Neural progenitor cell (in vitro differentiated cells): Measurements from ENCODE around the gene HSD17B14. TPM values are rescaled to one million over a fixed set of nuclear protein-coding genes. Genes with fewer than 3 reads are reported as not detected.

Experiments used
- small RNA-seq: library from RNA; depleted of rRNA; stranded (forward); fragments of <200 nt; gene quantifications from one replicate; pipeline ENCODE3, GENCODE V24; 2015
- total RNA-seq: library from RNA; depleted of rRNA; stranded (reverse); fragments of >200 nt; gene quantifications from 2 replicates; pipeline ENCODE4 v1.2.3, GENCODE V29; 2015; ENCODE audit warnings: low replicate concordance

The HSD17B14 gene
- total RNA-seq, 1 donor from 2014 or later = 11.2 TPM

Small RNA genes within 50 kb of the gene (small RNA-seq; reads per million reads assigned to genes)
- not detected for gene RNU6-317P

Other genes with a start within 250 kb of the HSD17B14 start
- not detected in 2 replicates for gene SPACA4, start 229.7 kb downstream of the HSD17B14 start, total RNA-seq
- gene FAM83E, start 221.4 kb downstream of the HSD17B14 start, total RNA-seq = 0.06 and 2.6 TPM in 2 replicates
- 1,962 and 2,391 TPM in 2 replicates for gene RPL18, start 217.3 kb downstream of the HSD17B14 start, total RNA-seq
- gene SPHK2, start 217.0 kb downstream of the HSD17B14 start, total RNA-seq = 7.2 and 46.1 TPM in 2 replicates
- gene DBP, start 199.1 kb downstream of the HSD17B14 start, total RNA-seq = 7.4 and 10.3 TPM in 2 replicates
- gene CA11, start 190.3 kb downstream of the HSD17B14 start, total RNA-seq = 12.6 and 49.8 TPM in 2 replicates
- 0.87 TPM in 1 of 2 replicates, not detected in the other for gene NTN5, start 163.5 kb downstream of the HSD17B14 start, total RNA-seq
- 0.09 and 1.7 TPM in 2 replicates for gene FUT2, start 140.5 kb downstream of the HSD17B14 start, total RNA-seq
- gene MAMSTR, start 116.8 kb downstream of the HSD17B14 start, total RNA-seq = 1.2 and 1.4 TPM in 2 replicates
- gene RASIP1, start 95.9 kb downstream of the HSD17B14 start, total RNA-seq = 0.86 and 3.2 TPM in 2 replicates
- gene IZUMO1, start 89.6 kb downstream of the HSD17B14 start, total RNA-seq = 0.19 and 0.40 TPM in 2 replicates
- gene FUT1, start 83.8 kb downstream of the HSD17B14 start, total RNA-seq = 2.9 and 5.1 TPM in 2 replicates
- gene FGF21, start 81.0 kb downstream of the HSD17B14 start, total RNA-seq = not detected in 2 replicates
- 33.5 and 63.2 TPM in 2 replicates for gene BCAT2, start 25.5 kb downstream of the HSD17B14 start, total RNA-seq
- gene PLEKHA4, start 32.1 kb upstream of the HSD17B14 start, total RNA-seq = 6.2 and 6.3 TPM in 2 replicates
- gene PPP1R15A, start 35.9 kb upstream of the HSD17B14 start, total RNA-seq = 10.6 and 19.1 TPM in 2 replicates
- gene TULP2, start 62.3 kb upstream of the HSD17B14 start, total RNA-seq = 0.26 and 0.40 TPM in 2 replicates
- gene NUCB1, start 63.8 kb upstream of the HSD17B14 start, total RNA-seq = 73.5 and 158 TPM in 2 replicates
- gene DHDH, start 97.2 kb upstream of the HSD17B14 start, total RNA-seq = 1.6 TPM in 1 of 2 replicates, not detected in the other
- gene BAX, start 118.4 kb upstream of the HSD17B14 start, total RNA-seq = 35.8 and 79.2 TPM in 2 replicates
- 989 and 1,798 TPM in 2 replicates for gene FTL, start 128.8 kb upstream of the HSD17B14 start, total RNA-seq
- 17.7 and 38.7 TPM in 2 replicates for gene GYS1, start 156.8 kb upstream of the HSD17B14 start, total RNA-seq
- 67.0 and 157 TPM in 2 replicates for gene RUVBL2, start 157.4 kb upstream of the HSD17B14 start, total RNA-seq
- gene LHB, start 180.6 kb upstream of the HSD17B14 start, total RNA-seq = not detected in 2 replicates
- not detected in 2 replicates for gene CGB3, start 187.8 kb upstream of the HSD17B14 start, total RNA-seq
- gene CGB2, start 195.4 kb upstream of the HSD17B14 start, total RNA-seq = 1.0 TPM in 1 of 2 replicates, not detected in the other
- not detected in 2 replicates for gene CGB1, start 200.4 kb upstream of the HSD17B14 start, total RNA-seq
- not detected in 2 replicates for gene CGB5, start 207.4 kb upstream of the HSD17B14 start, total RNA-seq
- gene CGB8, start 212.6 kb upstream of the HSD17B14 start, total RNA-seq = not detected in 2 replicates
- 0.31 TPM in 1 of 2 replicates, not detected in the other for gene CGB7, start 221.3 kb upstream of the HSD17B14 start, total RNA-seq
- gene NTF4, start 228.3 kb upstream of the HSD17B14 start, total RNA-seq = 0.46 and 3.8 TPM in 2 replicates
- gene KCNA7, start 236.2 kb upstream of the HSD17B14 start, total RNA-seq = 0.11 TPM in 1 of 2 replicates, not detected in the other
- gene SNRNP70, start 249.0 kb upstream of the HSD17B14 start, total RNA-seq = 162 and 365 TPM in 2 replicates